Measurements from ENCODE around the gene NCKAP5L. TPM values are rescaled to one million over a fixed set of nuclear protein-coding genes. Genes with fewer than 3 reads are reported as not detected.

NCKAP5L gene
- total and polyA plus RNA-seq, 2 donors (not counting 1 experiment from before 2014, with no cell fraction given): 3.9 to 14.2 TPM

DNA sequence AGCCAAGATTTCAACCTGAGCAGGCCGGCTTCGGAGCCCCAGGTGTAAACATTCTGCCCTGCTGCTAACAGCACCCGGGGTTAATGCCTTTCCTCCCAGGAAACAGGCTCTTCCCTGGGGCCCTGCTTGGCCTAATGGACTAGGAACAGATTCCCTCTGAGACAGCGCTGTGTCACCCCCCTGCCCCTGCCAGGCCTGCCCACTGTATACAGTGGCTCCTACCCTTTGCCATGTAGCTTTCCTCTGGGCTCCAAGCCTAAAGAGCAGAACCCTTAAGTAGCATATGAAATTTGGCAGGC is 43.0 kb upstream of the NCKAP5L start:
- DNase-seq (ENCODE audit: low read depth in 2 of 2): no peak
- Histone ChIP-seq H3K4me1 (ENCODE audit: control insufficient read depth, extremely low read depth, insufficient read depth, low read length) (peaks cover 18% of the 10 kb centered on the region), H3K4me3 (replicated peaks in 1 of 4; ENCODE audit: control extremely low read depth in 1 of 4, insufficient read depth in 1 of 4, low read depth in 3 of 4, low read length in 4 of 4) (no peak overlapping the region), H3K4me2 (ENCODE audit: extremely low read depth, insufficient read depth, low read length) (no peak overlapping the region), H3K79me2 (ENCODE audit: control insufficient read depth, insufficient read depth, low read length) (no peaks in the 10 kb centered on the region), H4K20me1 (ENCODE audit: control insufficient read depth, extremely low read depth, insufficient read depth, low read length) (no peaks in the 10 kb centered on the region), H3K36me3 (ENCODE audit: control insufficient read depth, insufficient read depth, low read length) (no peaks in the 10 kb centered on the region), H3K9ac (ENCODE audit: insufficient read depth, low read length) (no peak overlapping the region), H2AFZ (ENCODE audit: low read length) (no peak overlapping the region), H3K9me3 (ENCODE audit: control insufficient read depth, insufficient read depth, low read depth, low read length) (no peaks in the 10 kb centered on the region), H3K27ac (ENCODE audit: insufficient read depth, low read length) (no peak overlapping the region), H3K27me3 (ENCODE audit: control insufficient read depth, insufficient read depth, low read length) (peaks cover 8% of the 10 kb centered on the region)
- TF ChIP-seq EZH2 (IDR thresholded peaks at IDR 0.05; ENCODE audit: low read length, missing control alignments): no peak
- TF ChIP-seq CTCF (conservative IDR thresholded peaks at IDR 0.05 in 1 of 2, IDR thresholded peaks at IDR 0.05 in 1 of 2; ENCODE audit: low read depth in 1 of 2, low read length in 2 of 2): no peak

- peaks cover 18% of the 10 kb centered on the region for H3K4me1 ChIP-seq (ENCODE audit: control insufficient read depth, extremely low read depth, insufficient read depth, low read length)
- peaks cover 8% of the 10 kb centered on the region for H3K27me3 ChIP-seq (ENCODE audit: control insufficient read depth, insufficient read depth, low read length)
- no peak overlapping the region for H3K9ac ChIP-seq (ENCODE audit: insufficient read depth, low read length)
- H2AFZ ChIP-seq (ENCODE audit: low read length): no peak overlapping the region
- no peaks in the 10 kb centered on the region for H3K9me3 ChIP-seq (ENCODE audit: control insufficient read depth, insufficient read depth, low read depth, low read length)
- H3K27ac ChIP-seq (ENCODE audit: insufficient read depth, low read length): no peak overlapping the region
- no peaks in the 10 kb centered on the region for H3K79me2 ChIP-seq (ENCODE audit: control insufficient read depth, insufficient read depth, low read length)
- no peak overlapping the region for H3K4me3 ChIP-seq (replicated peaks in 1 of 4; ENCODE audit: control extremely low read depth in 1 of 4, insufficient read depth in 1 of 4, low read depth in 3 of 4, low read length in 4 of 4)
- DNase-seq (ENCODE audit: low read depth in 2 of 2): no peak
- no peak overlapping the region for H3K4me2 ChIP-seq (ENCODE audit: extremely low read depth, insufficient read depth, low read length)
- TF ChIP-seq CTCF (conservative IDR thresholded peaks at IDR 0.05 in 1 of 2, IDR thresholded peaks at IDR 0.05 in 1 of 2; ENCODE audit: low read depth in 1 of 2, low read length in 2 of 2): no peak
- TF ChIP-seq EZH2 (IDR thresholded peaks at IDR 0.05; ENCODE audit: low read length, missing control alignments): no peak
- H3K36me3 ChIP-seq (ENCODE audit: control insufficient read depth, insufficient read depth, low read length): no peaks in the 10 kb centered on the region
- no peaks in the 10 kb centered on the region for H4K20me1 ChIP-seq (ENCODE audit: control insufficient read depth, extremely low read depth, insufficient read depth, low read length)
Observed at GRCh38 chr12:49870501-49871262, 42.5 kb upstream of the NCKAP5L start.

GRCh38 chr12:49869816-49870500 is 41.7 kb upstream of the NCKAP5L start:
- no peak for DNase-seq (ENCODE audit: low read depth in 2 of 2)
- H3K9me3 ChIP-seq (ENCODE audit: control insufficient read depth, insufficient read depth, low read depth, low read length): no peaks in the 10 kb centered on the region
- H3K27ac ChIP-seq (ENCODE audit: insufficient read depth, low read length): no peak overlapping the region
- H4K20me1 ChIP-seq (ENCODE audit: control insufficient read depth, extremely low read depth, insufficient read depth, low read length): no peaks in the 10 kb centered on the region
- H3K4me3 ChIP-seq (replicated peaks in 1 of 4; ENCODE audit: control extremely low read depth in 1 of 4, insufficient read depth in 1 of 4, low read depth in 3 of 4, low read length in 4 of 4): no peak overlapping the region
- TF ChIP-seq CTCF (conservative IDR thresholded peaks at IDR 0.05 in 1 of 2, IDR thresholded peaks at IDR 0.05 in 1 of 2; ENCODE audit: low read depth in 1 of 2, low read length in 2 of 2) (no peak), EZH2 (IDR thresholded peaks at IDR 0.05; ENCODE audit: low read length, missing control alignments) (no peak)
- H3K36me3 ChIP-seq (ENCODE audit: control insufficient read depth, insufficient read depth, low read length): no peaks in the 10 kb centered on the region
- peaks cover 18% of the 10 kb centered on the region for H3K4me1 ChIP-seq (ENCODE audit: control insufficient read depth, extremely low read depth, insufficient read depth, low read length)
- H2AFZ ChIP-seq (ENCODE audit: low read length): no peak overlapping the region
- H3K27me3 ChIP-seq (ENCODE audit: control insufficient read depth, insufficient read depth, low read length): peaks cover 14% of the 10 kb centered on the region
- H3K4me2 ChIP-seq (ENCODE audit: extremely low read depth, insufficient read depth, low read length): no peak overlapping the region
- no peaks in the 10 kb centered on the region for H3K79me2 ChIP-seq (ENCODE audit: control insufficient read depth, insufficient read depth, low read length)
- H3K9ac ChIP-seq (ENCODE audit: insufficient read depth, low read length): no peak overlapping the region

All from fibroblast of lung (primary cell).